HepG2 (cell line): ENCODE results near the gene IGIP. TPM values are rescaled to one million over a fixed set of nuclear protein-coding genes. Genes with fewer than 3 reads are reported as not detected.

Experiments used
- ATAC-seq: fragments of 200-7000 bp; cut with Tn5 transposase; 3 replicates; pipeline ENCODE4 v1.9.1; 2020; ENCODE audit warnings: mild to moderate bottlenecking, moderate library complexity
- BruUV-seq: library from RNA; stranded (reverse); fragments of 400-500 nt; replicated peaks from 2 replicates; lab custom pipeline; 2021; lab: Mats Ljungman, UMichigan
- CTCF ChIA-PET: fragments of 300-600 bp; formaldehyde crosslinking; extraction: SDS; loops from one replicate; lab custom pipeline; 2021; ENCODE audit warnings: low total read pairs, inconsistent platforms, low intra/inter-chr PET ratio; lab: Yijun Ruan, JAX
- POLR2A ChIA-PET: fragments of 350-600 bp; sonication (Branson Sonifier 250); formaldehyde crosslinking; loops from one replicate; lab custom pipeline; 2020; ENCODE audit warnings: antibody characterized with exemption, inconsistent platforms; lab: Yijun Ruan, JAX
- DNase-seq: peaks from one replicate; pipeline ENCODE4 v3.0.0-alpha.2; 2015; ENCODE audit warnings: low spot score
- FAIRE-seq: peaks from 3 replicates; lab custom pipeline; 2011; peaks lifted over from hg19 to GRCh38; lab: Jason Lieb, UNC
- H2AFZ ChIP-seq: one replicate; pipeline ENCODE4 v1.6.1; 2011; ENCODE audit warnings: low read length, inconsistent platforms
- H3K27ac ChIP-seq: fragments of 300-600 bp; 3 replicates; pipeline ENCODE4 v1.8.0; 2011; ENCODE audit warnings: mixed run types, mild to moderate bottlenecking, mixed read lengths, low read length, inconsistent platforms; ENCODE audit not compliant: insufficient read depth; ENCODE audit errors: extremely low read length
- H3K27me3 ChIP-seq, 2 experiments: fragments of 200-600 bp in 1 of 2; 2 replicates in 1 of 2; 3 replicates in 1 of 2; pipeline versions ENCODE4 v1.6.0 to v1.8.0; 2011; ENCODE audit warnings: low read length in 2 of 2, mild to moderate bottlenecking in 2 of 2, moderate library complexity in 2 of 2, inconsistent platforms in 1 of 2; ENCODE audit not compliant: insufficient read depth in 2 of 2, control insufficient read depth in 1 of 2
- H3K36me3 ChIP-seq, 2 experiments: fragments of 200-600 bp in 1 of 2; replicated peaks in 1 of 2; 2 replicates in 1 of 2; 3 replicates in 1 of 2; pipeline versions ENCODE4 v1.5.1 to v1.8.0; 2011; ENCODE audit warnings: low read length in 2 of 2, inconsistent platforms in 1 of 2; ENCODE audit not compliant: insufficient read depth in 2 of 2, control insufficient read depth in 1 of 2
- H3K4me1 ChIP-seq: 2 replicates; pipeline ENCODE4 v1.5.1; 2012; ENCODE audit warnings: low read length, inconsistent platforms; ENCODE audit not compliant: insufficient read depth
- H3K4me2 ChIP-seq: 2 replicates; pipeline ENCODE4 v1.6.0; 2011; ENCODE audit warnings: low read depth, low read length, inconsistent platforms
- H3K4me3 ChIP-seq, 3 experiments: fragments of 200-600 bp in 1 of 3; sonication (generic), shearing (Covaris generic) in 1 of 3; replicated peaks in 1 of 3; 2 replicates each; pipeline ENCODE4 v1.5.1; 2011 to 2016; ENCODE audit warnings: low read length in 3 of 3, inconsistent platforms in 2 of 3, low read depth in 2 of 3, mild to moderate bottlenecking in 2 of 3, control low read depth in 1 of 3, mixed read lengths in 1 of 3; ENCODE audit not compliant: insufficient read depth in 1 of 3
- H3K79me2 ChIP-seq: one replicate; pipeline ENCODE4 v1.6.1; 2011; ENCODE audit warnings: low read length, inconsistent platforms; ENCODE audit not compliant: insufficient read depth
- H3K9ac ChIP-seq: 2 replicates; pipeline ENCODE4 v1.6.0; 2011; ENCODE audit warnings: mild to moderate bottlenecking, low read depth, low read length, inconsistent platforms; ENCODE audit not compliant: insufficient read depth
- H3K9me3 ChIP-seq: 2 replicates; pipeline ENCODE4 v1.5.1; 2012; ENCODE audit warnings: mild to moderate bottlenecking, low read length
- H4K20me1 ChIP-seq: 2 replicates; pipeline ENCODE4 v1.6.0; 2011; ENCODE audit warnings: inconsistent platforms, mild to moderate bottlenecking, low read length, moderate library complexity; ENCODE audit not compliant: insufficient read depth
- ATM ChIP-seq: fragments of 450-650 bp; IDR thresholded peaks from 2 replicates; pipeline ENCODE4 v1.7.1; 2017; ENCODE audit warnings: mild to moderate bottlenecking, borderline replicate concordance
- DNMT3B ChIP-seq: conservative IDR thresholded peaks from 2 replicates; pipeline ENCODE4 v1.6.1; 2016; ENCODE audit warnings: missing biosample characterization, control low read depth
- FOXM1 ChIP-seq: sonication (generic); formaldehyde crosslinking; IDR thresholded peaks from 2 replicates; pipeline ENCODE4 v1.5.0; 2020; ENCODE audit warnings: missing genetic modification reagents
- HOXD1 ChIP-seq: sonication (generic); formaldehyde crosslinking; IDR thresholded peaks from 2 replicates; pipeline ENCODE4 v1.5.0; 2020; ENCODE audit warnings: missing genetic modification reagents
- MTF2 ChIP-seq: sonication (generic); formaldehyde crosslinking; IDR thresholded peaks from 2 replicates; pipeline ENCODE4 v1.5.0; 2020; ENCODE audit warnings: missing genetic modification reagents, borderline replicate concordance
- NBN ChIP-seq: fragments of 450-650 bp; conservative IDR thresholded peaks from 2 replicates; pipeline ENCODE4 v1.6.1; 2017
- REST ChIP-seq, 2 experiments: IDR thresholded peaks; 2 replicates each; pipeline ENCODE4 v1.6.1; 2011 to 2012; ENCODE audit warnings: low read length in 2 of 2, borderline replicate concordance in 1 of 2, low read depth in 1 of 2, mild to moderate bottlenecking in 1 of 2, moderate library complexity in 1 of 2
- TEAD3 ChIP-seq: optimal IDR thresholded peaks from 2 replicates; pipeline ENCODE3; 2016; ENCODE audit warnings: borderline replicate concordance
- ZFP1 ChIP-seq: IDR thresholded peaks from 2 replicates; pipeline ENCODE4 v1.6.1; 2016
- ZNF260 ChIP-seq: sonication (generic); formaldehyde crosslinking; IDR thresholded peaks from 2 replicates; pipeline ENCODE4 v1.4.0; 2020; ENCODE audit warnings: missing genetic modification reagents, low read depth, mild to moderate bottlenecking, borderline replicate concordance
- ZSCAN9 ChIP-seq: IDR thresholded peaks from 2 replicates; pipeline ENCODE4 v1.6.1; 2016; ENCODE audit warnings: borderline replicate concordance
- WGBS: methylation state at CpG from one replicate; pipeline ENCODE4 v1.1.6; 2017; ENCODE audit warnings: low lambda C conversion rate; 5-methylcytosine and 5-hydroxymethylcytosine counted together
- in situ Hi-C: cut with HindIII; loops from 2 replicates; pipeline ENCODE4 v1.10.0; 2017; ENCODE audit warnings: low pct_unique_long_range_greater_than_20kb; ENCODE audit not compliant: extremely low pct_ligation_motif_present
- intact Hi-C: fragments of 100-400 bp; cut with micrococcal nuclease; formaldehyde crosslinking; loops from one replicate; pipeline ENCODE4 v1.10.0; 2022; ENCODE audit not compliant: unreplicated experiment
- polyA plus RNA-seq, 8 experiments: library from polyadenylated mRNA; depleted of rRNA in 3 of 8; stranded (reverse) in 7 of 8; unstranded in 1 of 8; fragments of >200 nt; fragmentation: Illumina TruSeq in 4 of 8; extraction: Trizol in 4 of 8; gene quantifications; 2 replicates each; pipeline versions ENCODE4 v1.2.1 to v1.2.3, GENCODE V29; 2011 to 2016; ENCODE audit warnings: low read depth in 4 of 8, missing spikeins in 1 of 8, mixed read lengths in 1 of 8; ENCODE audit not compliant: insufficient read depth in 1 of 8
- total RNA-seq, 5 experiments: library from RNA; depleted of rRNA; stranded (reverse); fragments of >200 nt; fragmentation: Illumina TruSeq; extraction: Trizol; gene quantifications; 2 replicates each; pipeline ENCODE4 v1.2.3, GENCODE V29; 2016; ENCODE audit warnings: low read depth in 1 of 5
- TF ChIP-seq, protein P1 (sequence below): IDR thresholded peaks from 2 replicates; pipeline ENCODE4 v1.6.1; 2016; ENCODE audit warnings: low read depth, control low read depth

IGIP gene
- total and polyA plus RNA-seq, 2 of the 13 experiments (the other 11 are each of a cell fraction or from before 2014, with no cell fraction given), result 1.7 to 2.1 TPM

DNA sequence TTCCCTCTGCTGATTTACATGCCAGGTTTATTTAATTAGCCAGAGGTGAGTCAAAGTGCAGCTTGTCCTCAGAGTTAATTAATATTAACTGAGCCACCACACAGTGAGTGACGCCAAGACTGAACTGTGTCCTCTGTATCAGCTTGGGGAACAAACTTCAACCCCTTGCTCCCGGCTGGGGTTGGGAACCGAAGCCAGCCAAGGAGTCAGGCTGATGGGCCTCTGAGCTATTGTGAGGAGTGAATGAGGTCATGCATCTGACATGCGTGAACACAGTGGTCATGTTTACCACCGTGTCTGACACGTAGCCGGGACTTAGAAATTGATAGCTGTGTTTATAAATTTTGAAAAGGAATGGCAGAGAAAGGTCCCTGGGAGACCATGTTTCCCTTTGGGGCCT lies 17.1 kb downstream of the IGIP start:
- Histone ChIP-seq H3K4me3 (no peak overlapping the region), H2AFZ (no peak overlapping the region), H3K36me3 (no peaks in the 10 kb centered on the region), H4K20me1 (peaks cover 18% of the 10 kb centered on the region), H3K4me1 (peaks cover 56% of the 10 kb centered on the region), H3K27ac (no peak overlapping the region), H3K9me3 (no peaks in the 10 kb centered on the region), H3K9ac (no peak overlapping the region), H3K79me2 (no peaks in the 10 kb centered on the region), H3K27me3 (0 out of 5 replicates have a peak, but pooled peaks cover 1 to 5% of the 10 kb centered on the region in 2 experiments), H3K4me2 (peak overlapping the region; percentile 26; the same call in 1 of the 2 replicates)
- intact Hi-C loops (loop anchor here (5.0 kb wide), 1 partner anchor 36 kb away; no protein-coding TSS in a partner anchor), in situ Hi-C loops (no loop called here)
- ChIA-PET CTCF (interaction anchor here (4.7 kb wide), 1 partner anchor 69 kb away, joined by 37 read pairs; no protein-coding TSS in a partner anchor), POLR2A (interaction anchor here (2.0 kb wide), 1 partner anchor 35 kb away, joined by 4 read pairs; no protein-coding TSS in a partner anchor)
- no peak for DNase-seq
- no TSS peak for BruUV-seq
- no peak for ATAC-seq
- no peak for FAIRE-seq
- WGBS, result 11% methylated on average over 7 of the region's 7 CpGs
- TF ChIP-seq DNMT3B (CRISPR knock-in tag) (no peak), FOXM1 (CRISPR knock-in tag) (no peak), ATM (no peak), ZNF260 (CRISPR knock-in tag) (no peak), ZFP1 (CRISPR knock-in tag) (no peak), TEAD3 (CRISPR knock-in tag) (no peak), MTF2 (CRISPR knock-in tag) (no peak), HOXD1 (no peak), NBN (no peak), ZSCAN9 (no peak), REST (IDR thresholded peaks at IDR 0.05; ENCODE audit: borderline replicate concordance in 1 of 2, low read depth in 1 of 2, low read length in 2 of 2) (no peak)
- TF ChIP-seq, protein P1, sequence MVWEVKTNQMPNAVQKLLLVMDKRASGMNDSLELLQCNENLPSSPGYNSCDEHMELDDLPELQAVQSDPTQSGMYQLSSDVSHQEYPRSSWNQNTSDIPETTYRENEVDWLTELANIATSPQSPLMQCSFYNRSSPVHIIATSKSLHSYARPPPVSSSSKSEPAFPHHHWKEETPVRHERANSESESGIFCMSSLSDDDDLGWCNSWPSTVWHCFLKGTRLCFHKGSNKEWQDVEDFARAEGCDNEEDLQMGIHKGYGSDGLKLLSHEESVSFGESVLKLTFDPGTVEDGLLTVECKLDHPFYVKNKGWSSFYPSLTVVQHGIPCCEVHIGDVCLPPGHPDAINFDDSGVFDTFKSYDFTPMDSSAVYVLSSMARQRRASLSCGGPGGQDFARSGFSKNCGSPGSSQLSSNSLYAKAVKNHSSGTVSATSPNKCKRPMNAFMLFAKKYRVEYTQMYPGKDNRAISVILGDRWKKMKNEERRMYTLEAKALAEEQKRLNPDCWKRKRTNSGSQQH (CRISPR knock-in tag), result no peak
